MM.1S (cell line): ENCODE data around the gene GTF2IRD1.

Source experiments
- CTCF ChIP-seq: fragments of 300-600 bp; sonication (generic); IDR thresholded peaks from 2 replicates; pipeline ENCODE4 v1.5.1; 2016; ENCODE audit warnings: antibody characterized with exemption, low read length, mixed read lengths
- EZH2 ChIP-seq: fragments of 300-600 bp; sonication (generic); optimal IDR thresholded peaks from 2 replicates; pipeline ENCODE3; 2017; ENCODE audit warnings: low read depth, mild to moderate bottlenecking, antibody characterized with exemption, low read length, mixed read lengths

- TF ChIP-seq CTCF: no peak
- no peak for TF ChIP-seq EZH2
Measured at GRCh38 chr7:74409571-74409970, 44.1 kb upstream of the GTF2IRD1 start.
